Tongue (tissue), 2 donors: Measurements from ENCODE around the gene WDFY4. TPM values are rescaled to one million over a fixed set of nuclear protein-coding genes. Genes with fewer than 3 reads are reported as not detected.
A peak's percentile ranks its signal among the peaks of the same experiment; 100 is the strongest.

ENCODE experiments used
- DNase-seq: peaks from one replicate; pipeline ENCODE4 v3.0.0-alpha.2; 2015
- total RNA-seq: library from RNA; depleted of rRNA; stranded (reverse); fragments of >200 nt; gene quantifications from one replicate; pipeline ENCODE4 v1.2.3, GENCODE V29; 2014

Gene WDFY4
- total RNA-seq, 1 donor from 2014 or later: 5.7 TPM

DNA sequence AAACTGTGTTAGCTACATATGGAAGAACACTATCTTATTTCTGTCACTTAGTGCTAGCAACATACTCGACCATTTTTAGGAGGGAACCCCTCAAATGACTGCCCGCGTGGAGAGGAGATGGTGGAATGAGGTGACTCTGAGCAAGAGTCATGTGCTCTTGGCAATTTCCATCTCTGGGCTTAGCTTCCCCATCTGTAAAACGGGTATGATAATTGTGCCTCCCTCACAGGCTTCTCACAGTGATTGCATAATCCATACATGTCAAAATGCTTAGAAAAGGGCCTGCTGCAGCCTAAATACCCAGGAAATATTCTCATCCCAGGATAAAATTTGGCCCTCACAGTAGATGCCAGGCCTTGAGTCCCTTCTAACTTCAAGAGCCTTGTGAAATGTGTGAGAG lies 86.6 kb downstream of the WDFY4 start:
- no peak for DNase-seq

DNA sequence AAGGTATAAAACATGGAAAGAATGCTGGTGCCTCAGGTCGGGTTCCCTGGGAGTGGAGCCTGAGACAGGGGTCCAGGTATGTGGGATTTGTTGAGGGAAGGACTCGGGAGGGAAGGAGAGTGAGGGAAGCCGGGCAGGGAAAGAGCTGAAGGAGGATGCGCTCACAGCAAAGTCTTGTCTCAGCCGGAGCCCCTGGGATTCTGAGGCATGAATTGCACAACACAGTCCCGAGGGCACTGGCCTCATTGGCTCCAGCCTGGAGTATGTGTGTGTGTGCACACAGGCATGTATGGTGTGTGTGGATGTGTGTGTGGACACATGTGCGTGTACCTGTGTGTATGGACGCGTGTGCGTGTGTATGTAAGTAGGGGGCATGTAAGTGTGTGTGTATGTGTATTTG lies 87.4 kb downstream of the WDFY4 start:
- DNase-seq: no peak

DNA sequence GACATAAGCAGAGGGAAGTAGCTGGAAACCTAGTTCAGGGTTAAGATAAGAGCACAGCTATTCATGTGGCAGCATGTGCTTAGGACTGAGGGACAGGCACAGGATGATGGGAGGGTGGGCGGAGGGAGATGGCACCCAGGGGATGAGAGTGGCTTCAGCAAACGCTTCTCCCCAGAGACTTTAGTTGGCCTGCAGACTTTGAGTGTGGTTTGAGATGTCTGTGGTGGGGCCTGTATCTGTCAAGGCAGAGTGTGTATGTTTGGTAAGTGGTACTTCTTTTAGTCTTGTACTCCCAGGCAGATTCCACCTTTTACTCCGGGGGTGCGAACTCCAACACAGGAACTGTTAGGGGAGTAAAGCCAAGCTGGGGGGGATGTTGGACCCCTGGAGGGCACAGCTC lies 88.9 kb downstream of the WDFY4 start:
- no peak for DNase-seq

DNA sequence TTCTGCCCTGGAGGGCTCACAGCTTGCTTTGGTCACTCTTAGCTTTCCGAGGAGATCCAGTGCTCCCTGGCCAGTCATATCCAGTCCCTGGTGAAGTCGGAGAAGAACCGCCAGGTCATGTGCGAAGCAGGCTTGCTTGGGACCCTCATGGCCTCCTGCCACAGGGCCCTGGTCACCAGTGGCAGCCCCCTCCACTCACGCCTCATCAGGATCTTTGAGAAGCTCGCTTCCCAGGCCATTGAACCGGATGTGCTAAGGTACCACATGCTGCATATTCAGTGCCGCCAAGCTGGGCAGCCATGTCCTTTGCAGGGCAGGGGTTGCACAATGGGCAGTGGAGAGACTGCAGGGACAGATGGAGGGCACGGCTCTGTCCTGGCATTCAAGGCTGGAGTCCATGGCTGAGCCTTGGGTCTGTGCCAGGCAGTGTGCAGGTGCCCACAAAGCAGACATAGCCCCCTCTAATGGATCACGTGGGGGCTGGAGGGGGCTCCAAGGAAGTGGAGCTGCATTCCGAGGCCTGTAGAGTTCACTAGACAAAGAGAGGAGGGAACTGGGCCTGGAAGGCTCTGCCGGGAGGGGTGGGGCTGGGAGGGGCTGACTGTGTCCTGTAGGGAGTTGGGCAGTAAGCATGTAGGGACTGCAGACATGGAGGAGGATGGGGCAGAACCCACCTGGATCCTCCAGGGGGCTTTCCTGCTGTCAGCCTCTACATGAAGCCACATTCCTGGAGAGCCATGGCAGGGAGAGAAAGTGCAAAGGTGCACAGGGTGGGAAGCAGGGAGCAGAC lies 89.9 kb downstream of the WDFY4 start:
- DNase-seq: no peak

DNA sequence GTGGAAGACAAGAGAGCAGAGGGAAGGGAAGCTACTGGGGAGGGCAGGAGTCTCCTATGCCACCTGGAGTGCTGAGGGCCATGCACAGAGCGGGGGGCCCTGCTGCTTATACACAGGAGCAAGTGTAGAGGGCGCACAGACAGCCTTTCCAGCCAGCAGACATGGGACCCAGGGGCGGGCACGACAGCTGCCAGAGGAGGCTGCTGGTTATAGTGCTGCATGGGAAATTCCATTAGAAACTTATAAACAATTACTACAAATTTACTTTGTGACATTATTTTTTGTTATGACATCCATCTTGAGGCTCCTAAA lies 90.5 kb downstream of the WDFY4 start:
- DNase-seq: no peak

DNA sequence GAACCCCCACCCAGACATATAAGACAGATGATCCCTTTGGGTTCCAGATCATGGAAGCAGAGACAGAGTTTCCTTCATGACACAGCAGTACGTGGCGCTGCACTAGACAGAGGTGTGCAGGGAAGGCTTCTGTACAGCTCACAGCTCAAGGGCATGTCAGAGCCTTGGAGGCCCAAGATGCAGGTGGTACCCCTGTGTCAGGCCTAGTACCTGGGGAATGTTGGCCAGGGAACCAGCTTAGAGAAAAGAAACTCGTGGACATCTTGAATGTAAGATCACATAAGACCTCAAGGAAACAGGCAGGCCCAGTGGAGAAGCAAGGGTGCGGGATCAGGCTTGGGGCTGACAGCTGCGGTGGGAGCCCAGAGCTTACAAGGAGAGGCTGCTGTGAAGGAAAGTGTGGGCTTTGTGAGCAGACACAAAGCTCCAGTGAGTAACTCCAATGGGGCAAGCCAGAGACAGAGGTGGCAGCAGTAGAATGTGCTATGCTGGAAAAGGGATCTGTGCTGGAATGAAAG lies 91.4 kb downstream of the WDFY4 start:
- DNase-seq: no peak

DNA sequence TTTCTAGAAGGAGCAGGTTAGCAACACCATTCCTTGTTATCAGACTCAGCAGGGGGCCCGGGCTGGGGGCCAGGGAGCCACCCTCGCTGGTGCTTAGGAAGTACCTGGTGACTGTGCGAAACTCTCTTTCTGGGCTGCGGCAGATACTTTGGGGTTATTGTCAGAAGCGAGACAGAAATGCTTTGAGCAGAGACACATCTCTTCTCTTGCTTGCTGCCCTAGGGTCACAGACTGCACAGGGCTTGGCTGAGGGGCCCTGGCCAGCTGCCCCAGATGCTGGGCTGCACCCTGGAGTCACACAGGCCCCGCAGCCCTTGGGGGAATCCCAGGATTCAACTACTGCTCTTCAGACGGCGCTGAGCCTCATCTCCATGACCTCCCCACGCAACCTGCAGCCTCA lies 91.9 kb downstream of the WDFY4 start:
- no peak for DNase-seq

DNA sequence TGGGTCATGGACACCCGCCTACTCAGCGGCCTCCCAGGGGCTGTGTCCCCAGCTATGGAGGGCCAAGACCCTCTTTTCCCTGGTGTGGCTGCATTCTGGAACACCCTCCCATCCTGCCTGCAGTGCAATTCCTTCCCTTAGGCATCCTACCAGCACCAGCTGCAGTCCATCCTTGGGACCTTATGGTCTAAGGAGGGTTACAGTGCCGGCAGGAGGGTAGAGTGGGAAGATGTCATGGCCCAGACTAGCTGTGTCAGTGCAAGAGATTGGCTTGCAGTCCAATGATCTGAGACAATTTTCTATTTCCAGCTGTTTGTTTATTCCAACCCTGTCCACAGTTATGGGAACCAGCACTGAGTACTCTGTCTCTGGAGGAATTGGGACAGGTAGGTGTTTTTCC lies 92.4 kb downstream of the WDFY4 start:
- DNase-seq: no peak

DNA sequence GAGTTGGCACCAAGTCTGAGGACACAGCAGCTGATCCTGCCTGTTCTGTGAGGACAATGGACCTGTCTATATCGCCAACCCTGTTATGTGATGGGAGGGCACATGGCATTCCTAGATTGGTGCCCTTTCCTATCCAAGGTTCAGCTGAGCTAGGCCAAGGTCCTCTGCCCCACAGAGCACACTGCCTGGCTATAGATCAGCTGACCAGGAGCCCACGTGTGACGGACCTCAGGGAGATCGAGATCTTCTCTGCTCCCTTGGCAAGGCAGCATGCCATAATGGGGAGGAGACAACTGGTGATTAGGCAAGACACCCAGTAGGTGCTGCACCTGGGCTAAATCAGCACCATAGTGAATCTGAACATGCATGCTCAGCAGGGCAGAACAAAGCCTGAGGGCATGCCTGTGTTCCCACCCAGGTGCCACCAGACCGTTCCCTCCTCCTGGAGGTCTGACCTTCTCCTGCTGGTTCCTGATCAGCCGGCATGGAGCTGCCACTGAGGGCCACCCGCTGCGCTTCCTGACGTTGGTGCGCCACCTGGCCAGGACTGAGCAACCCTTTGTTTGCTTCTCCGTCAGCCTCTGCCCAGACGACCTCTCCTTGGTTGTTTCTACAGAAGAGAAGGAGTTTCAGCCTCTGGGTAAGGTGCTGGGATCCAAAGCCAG lies 93.7 kb downstream of the WDFY4 start:
- no peak for DNase-seq

DNA sequence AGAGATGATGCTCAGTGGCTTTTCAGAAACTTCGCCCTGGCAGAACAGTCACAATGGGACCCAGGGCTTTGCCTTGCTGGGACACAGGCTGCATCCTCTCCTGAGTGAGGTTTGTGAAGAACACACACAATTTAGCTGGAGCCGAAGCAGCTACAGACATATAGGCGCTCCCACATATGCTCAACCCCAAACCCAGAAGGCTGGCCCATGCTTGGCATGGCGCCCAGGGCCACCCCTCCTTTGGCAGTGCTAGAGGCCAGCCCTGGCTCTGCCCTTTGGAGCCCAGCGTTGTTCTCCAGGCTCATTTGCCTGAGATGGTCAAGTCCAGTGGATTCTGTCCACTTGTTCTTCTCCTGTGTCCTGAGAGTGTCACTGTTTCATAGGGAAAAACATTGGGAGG lies 94.4 kb downstream of the WDFY4 start:
- no peak for DNase-seq

DNA sequence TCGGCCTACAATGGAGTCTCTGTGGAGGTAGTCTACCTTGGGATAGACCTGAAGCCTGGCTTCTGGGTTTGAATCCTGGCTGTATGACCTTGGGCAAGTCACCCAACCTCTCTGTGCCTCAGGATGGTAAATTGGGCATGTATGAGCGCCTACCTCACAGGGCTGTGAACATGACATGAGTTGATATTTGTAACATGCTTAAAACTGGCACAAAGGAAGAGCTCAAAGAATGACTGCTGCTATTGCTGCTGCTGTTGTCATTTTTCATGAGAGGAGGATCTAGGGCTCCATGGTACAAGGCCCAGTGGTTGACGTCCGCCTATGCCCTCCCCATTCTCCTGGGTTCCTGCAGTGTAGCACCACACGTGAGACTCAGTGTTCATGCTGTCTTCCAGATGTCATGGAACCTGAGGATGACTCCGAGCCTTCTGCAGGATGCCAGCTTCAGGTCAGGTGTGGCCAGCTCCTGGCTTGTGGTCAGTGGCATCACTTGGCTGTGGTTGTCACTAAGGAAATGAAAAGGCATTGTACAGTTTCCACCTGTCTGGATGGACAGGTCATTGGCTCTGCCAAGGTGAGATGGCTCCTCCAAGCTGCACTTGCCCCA lies 95.0 kb downstream of the WDFY4 start:
- no peak for DNase-seq

DNA sequence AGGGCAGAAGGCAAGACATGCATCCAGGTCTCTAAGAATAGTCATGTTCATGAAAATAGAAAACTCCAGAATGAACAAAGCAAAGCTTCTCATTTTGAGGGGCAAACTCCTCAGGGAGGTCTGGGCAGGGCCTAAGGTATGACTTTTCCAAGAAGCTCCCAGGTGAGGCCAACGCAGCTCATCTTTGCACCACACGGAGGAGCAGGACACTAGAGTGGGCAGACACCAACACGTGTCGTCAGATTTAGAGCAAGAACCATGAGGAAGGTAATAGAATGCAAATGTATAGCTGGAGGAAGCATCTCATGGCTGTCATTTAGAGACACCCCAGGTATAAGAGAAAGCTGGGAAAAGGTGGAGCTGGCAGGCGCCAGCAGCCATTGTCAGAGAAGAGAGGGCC lies 95.7 kb downstream of the WDFY4 start:
- no peak for DNase-seq

DNA sequence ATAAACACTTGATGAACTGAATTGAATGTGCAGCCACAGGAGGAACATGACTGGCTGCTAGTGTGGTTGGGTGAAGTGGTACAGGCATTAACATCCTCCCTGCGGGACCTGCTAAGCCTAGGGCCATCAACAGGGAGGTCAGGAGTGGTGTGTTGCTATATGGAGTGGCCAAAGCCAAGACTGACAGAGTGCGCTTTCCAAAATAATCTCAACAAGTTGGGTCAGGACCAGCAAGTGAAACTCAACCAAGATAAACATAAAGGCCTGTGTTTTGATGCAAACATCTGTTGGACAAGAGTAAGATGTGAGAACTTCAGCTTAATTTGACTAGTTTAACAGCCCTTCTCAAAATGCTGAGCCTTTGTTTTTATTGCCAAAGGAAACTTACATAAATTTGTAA lies 97.7 kb downstream of the WDFY4 start:
- DNase-seq: peak; percentile 43

DNA sequence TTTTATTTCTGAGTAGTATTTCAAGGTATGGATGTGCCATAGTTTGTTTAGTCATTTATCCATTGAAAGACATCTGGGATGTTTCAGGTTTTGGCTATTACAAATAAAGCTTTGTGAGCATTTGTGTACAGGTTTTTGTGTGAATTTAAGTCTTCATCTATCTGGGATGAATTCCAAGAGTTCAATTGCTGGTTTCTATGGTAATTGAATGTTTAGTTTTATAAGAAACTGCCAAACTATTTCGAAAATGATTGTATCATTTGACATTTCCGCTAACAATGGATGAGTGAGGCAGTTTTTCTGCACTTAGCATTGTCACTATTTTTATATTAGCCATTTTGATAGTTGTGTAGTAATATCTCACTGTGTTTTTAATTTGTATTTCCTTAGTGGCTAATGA lies 99.4 kb downstream of the WDFY4 start:
- peak; percentile 20 for DNase-seq

DNA sequence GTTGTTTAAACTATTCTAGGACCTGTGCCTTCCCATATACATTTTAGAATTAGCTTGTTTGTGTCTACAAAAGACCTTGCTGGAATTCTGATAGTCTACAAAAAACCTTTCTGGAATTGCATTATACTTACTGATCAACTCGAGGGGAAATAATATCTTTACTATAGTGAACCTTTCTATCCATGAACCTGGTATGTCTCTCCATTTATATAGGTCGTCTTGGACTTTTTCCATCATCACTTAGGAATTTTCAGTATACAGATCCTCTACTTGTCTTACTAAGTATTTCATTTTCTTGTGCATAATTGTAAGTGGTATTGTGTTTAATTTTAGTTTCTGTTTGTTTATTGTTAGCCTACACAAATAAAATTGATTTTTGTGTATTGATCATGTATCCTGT lies 101.1 kb downstream of the WDFY4 start:
- DNase-seq: no peak

DNA sequence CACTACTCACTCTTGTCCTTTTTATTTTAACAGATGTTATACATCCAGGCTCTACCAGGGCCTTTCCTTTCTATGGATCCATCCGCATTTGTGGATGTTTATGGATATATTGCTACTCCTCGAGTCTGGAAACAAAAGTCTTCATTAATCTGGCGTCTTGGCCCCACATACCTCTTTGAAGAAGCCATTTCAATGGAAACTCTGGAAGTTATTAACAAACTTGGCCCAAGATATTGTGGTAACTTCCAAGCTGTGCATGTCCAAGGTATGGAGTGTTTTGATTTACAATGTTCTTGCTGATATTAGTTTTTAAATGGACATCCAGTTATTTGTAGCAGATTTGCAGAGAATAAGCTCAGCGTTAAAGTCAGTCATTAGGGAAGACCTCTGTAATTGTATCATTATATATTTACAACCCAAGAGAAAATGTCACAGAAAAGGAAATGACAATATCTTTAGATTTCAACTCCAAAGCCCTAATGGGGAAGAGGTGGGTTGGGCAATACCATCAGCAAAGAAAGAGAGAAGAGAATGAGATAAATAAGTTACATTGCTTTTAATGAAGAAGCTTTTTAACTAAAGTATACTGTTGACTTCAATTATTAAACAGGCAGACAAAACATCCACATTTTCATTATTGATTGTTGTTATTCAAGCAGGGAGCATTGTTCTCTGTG lies 102.1 kb downstream of the WDFY4 start:
- peak; percentile 40 for DNase-seq

DNA sequence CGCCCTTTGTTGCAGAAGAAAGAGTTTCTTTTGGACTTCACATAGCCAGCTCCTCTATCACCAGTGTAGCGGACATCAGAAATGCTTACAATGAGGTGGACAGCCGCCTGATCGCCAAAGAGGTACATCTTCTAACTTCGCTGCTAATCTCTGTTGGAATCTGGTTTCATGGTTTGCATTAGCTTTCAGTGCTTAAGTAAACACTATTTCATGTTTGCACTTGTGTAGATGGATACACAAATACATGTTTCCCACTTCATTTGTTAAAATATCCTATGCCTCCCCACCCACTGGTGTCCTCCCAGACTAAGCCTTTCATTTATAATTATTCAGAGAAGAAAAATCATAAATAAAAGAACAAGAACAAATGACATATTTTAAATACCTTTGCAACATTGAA lies 103.9 kb downstream of the WDFY4 start:
- no peak for DNase-seq

DNA sequence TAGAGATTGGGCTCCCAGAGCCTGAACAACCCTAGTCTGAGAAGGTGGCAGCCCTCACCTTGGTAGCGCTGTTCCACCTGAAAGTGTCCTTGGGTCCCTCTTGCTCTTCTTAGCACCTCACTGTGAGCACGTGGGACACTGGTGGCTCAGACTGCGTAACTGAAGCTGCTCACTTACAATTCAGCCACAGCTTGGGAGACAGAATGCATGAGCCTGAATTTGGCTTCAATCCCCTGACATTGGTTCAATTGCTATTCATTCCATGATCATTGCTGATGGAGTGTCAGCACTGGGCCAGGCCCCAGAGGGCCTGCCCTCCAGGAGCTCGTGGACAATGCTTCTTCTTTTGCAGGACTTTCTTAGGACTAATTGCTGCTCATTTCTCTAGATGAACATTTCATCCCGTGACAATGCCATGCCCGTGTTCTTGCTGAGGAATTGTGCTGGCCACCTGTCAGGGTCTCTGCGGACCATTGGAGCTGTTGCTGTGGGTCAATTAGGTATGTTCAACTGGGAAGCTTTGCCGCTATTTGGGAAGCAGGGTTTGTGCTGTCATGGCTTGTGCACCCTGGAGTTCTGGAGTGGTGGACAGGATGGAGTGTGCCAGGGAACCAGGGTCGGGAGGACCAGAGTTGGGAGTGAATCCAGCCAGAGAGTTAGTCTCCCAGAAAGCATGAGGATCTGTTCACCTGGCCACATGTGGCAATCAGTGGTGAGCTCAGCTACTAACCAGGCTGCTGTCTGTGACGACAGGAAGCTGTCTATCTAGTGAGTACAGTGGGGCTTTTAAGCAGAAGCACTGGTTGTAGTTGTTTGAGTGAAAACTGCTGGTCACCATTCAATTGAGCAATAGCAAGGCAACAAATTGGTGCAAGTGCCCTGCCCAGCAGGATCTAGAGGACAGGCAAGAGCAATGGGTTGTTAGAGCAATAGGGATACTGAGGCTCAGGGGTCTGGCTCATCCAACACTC lies 105.1 kb downstream of the WDFY4 start:
- no peak for DNase-seq

DNA sequence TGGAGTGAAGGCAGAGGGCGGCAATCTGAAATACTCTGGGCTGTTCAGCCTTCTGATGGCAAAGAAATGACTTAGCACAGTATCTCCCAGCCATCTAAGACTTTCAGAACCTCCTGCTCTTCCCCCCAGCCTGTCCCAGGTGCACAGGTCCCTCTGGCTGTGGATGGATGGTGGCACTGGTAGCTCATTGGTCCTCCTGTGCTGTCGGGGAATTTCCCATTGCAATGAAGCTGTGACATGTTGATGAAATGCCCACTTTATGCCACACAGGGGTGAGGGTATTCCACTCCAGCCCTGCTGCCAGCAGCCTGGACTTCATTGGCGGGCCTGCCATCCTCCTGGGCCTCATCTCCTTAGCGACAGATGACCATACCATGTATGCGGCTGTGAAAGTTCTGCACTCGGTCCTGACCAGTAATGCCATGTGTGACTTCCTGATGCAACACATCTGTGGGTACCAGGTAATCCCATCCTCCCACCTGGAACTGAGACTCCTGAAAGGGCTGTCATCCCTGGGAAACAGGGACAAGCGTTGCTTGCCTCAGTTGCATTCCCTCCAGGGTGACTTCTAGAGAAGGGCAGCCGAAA lies 105.9 kb downstream of the WDFY4 start:
- DNase-seq: no peak

DNA sequence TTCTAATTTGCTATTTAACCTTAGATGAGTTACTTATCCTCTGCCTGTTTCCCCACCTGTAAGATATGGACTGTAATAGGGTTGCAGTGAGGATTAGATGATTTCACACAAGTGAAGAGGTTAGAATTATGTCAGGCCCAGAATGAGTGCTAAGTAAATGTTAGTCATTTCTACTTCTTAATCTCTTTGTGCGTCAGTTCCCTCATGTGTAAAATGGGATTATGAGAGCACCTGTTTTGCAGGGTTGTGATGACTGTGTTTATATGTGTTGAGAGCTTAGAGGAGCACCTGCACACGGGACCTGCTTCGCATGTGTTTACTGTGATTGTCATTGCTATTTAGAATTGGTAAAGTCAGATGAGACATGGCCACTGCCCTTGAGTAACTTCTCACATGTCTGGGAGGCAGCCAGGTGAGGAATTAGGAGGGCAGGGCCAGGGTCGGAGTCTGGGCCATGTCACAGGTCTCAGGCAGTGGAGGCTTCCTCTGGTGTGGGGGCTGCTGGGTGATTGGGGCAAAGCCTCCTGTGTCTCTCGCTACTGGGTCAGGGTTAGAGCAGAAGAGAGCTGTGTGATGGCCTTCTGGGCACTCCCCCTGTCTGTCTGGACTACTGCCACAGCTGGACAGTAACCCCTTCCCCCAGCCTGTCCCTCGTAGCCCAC lies 106.7 kb downstream of the WDFY4 start:
- DNase-seq: peak; percentile 53

DNA sequence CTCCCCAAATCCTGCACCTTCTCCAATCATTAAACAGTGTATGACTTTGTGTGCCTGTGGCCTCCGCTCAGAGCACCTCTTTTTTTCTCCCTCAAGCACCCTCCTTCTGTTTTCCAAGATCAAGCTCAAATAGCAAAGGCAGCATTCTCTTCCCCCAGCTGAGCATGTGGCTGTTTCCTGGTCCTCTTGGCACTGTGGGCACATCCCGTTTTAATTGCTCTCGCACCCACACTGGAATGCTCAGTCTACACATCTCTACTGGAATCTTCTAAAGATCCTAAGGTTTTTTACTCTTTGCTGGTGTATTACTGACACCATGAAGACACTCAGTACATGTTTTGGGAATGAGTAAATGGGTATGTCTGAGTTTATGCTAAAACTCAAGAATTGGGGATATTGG lies 107.4 kb downstream of the WDFY4 start:
- no peak for DNase-seq
